PC-9 (cell line): Measurements from ENCODE around the gene FAM241A.

Source experiments
- CTCF ChIP-seq: fragments of 200-600 bp; sonication (generic); conservative IDR thresholded peaks from 2 replicates; pipeline ENCODE4 v1.6.1; 2017; ENCODE audit warnings: mixed run types, antibody characterized with exemption, mild to moderate bottlenecking, moderate library complexity
- EZH2 ChIP-seq: fragments of 200-600 bp; sonication (generic); IDR thresholded peaks from 2 replicates; pipeline ENCODE4 v1.8.0; 2017; ENCODE audit warnings: antibody characterized with exemption, low read depth

DNA sequence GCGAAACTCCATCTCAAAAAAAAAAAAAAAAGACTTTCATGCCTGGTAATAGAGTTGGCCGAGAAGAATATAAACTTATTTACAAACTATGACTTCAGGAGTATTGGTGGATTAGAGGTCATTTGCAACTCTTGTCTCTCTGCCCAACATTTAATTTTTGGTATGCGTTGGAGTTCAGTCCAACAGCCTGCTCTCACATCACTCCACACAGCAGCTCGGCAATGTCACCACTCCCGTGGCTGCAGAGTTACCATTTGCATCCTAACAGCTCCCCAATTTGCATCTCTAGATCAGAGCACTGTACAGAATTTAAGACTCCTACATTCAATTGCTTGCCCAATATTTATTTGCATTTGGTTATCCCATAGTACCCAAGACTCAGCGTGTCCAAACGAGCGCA is 45.4 kb downstream of the FAM241A start:
- TF ChIP-seq CTCF (no peak), EZH2 (no peak)
